Body of pancreas (tissue), 4 donors: ENCODE measurements around the gene PATL2. TPM values are rescaled to one million over a fixed set of nuclear protein-coding genes. Genes with fewer than 3 reads are reported as not detected.
"Not testable (repeated sequence)": the region's sequence is repeated elsewhere in the genome, so short reads cannot be mapped to it uniquely, and the experiment has no call there.

Experiments
- ATAC-seq: fragments of 150-250 bp; one replicate; pipeline ENCODE4 v1.9.1; 2016
- DNase-seq, 4 donors: peaks; one replicate each; pipeline ENCODE4 v3.0.0-alpha.2; 2019
- H3K27ac ChIP-seq, 4 donors: fragments of 200-600 bp; sonication (generic); 1 replicate in 3 of 4; 2 replicates in 1 of 4; pipeline versions ENCODE4 v1.5.1 to v1.6.1; 2016 to 2019; ENCODE audit warnings: mild to moderate bottlenecking in 1 of 4, mixed read lengths in 1 of 4, moderate library complexity in 1 of 4
- H3K27me3 ChIP-seq, 2 donors: fragments of 200-600 bp; sonication (generic); one replicate each; pipeline ENCODE4 v1.6.0; 2016; ENCODE audit warnings: mild to moderate bottlenecking in 1 of 2
- H3K36me3 ChIP-seq, 2 donors: fragments of 200-600 bp; sonication (generic); replicated peaks in 1 of 2; 2 replicates each; pipeline ENCODE4 v1.5.1; 2016; ENCODE audit warnings: low read depth in 2 of 2; ENCODE audit not compliant: insufficient read depth in 1 of 2
- H3K4me1 ChIP-seq: fragments of 200-600 bp; sonication (generic); one replicate; pipeline ENCODE4 v1.6.0; 2016
- H3K4me3 ChIP-seq, 2 donors: fragments of 200-600 bp; sonication (generic); 1 replicate in 1 of 2; 2 replicates in 1 of 2; pipeline ENCODE4 v1.5.1; 2016 to 2019
- H3K9me3 ChIP-seq, 3 donors: fragments of 200-600 bp; sonication (generic); 1 replicate in 2 of 3; 2 replicates in 1 of 3; pipeline ENCODE4 v1.5.1; 2016
- CTCF ChIP-seq, 7 experiments: fragments of 450-650 bp in 4 of 7; fragments of 200-600 bp in 3 of 7; sonication (generic) in 3 of 7; IDR thresholded peaks; one replicate each; pipeline ENCODE4 v1.5.1; 2016 to 2019; ENCODE audit warnings: antibody characterized with exemption in 7 of 7
- POLR2A ChIP-seq, 3 donors: fragments of 450-650 bp; IDR thresholded peaks; one replicate each; pipeline ENCODE4 v1.6.1; 2016; ENCODE audit warnings: antibody characterized with exemption in 3 of 3, mild to moderate bottlenecking in 2 of 3
- WGBS, 2 donors: methylation state at CpG; one replicate each; pipeline ENCODE4 v1.1.5; 2017; 5-methylcytosine and 5-hydroxymethylcytosine counted together
- intact Hi-C: fragments of 100-400 bp; cut with DNase I; formaldehyde crosslinking; loops from one replicate; pipeline ENCODE4 v1.15.1; 2023
- total RNA-seq, 2 donors: library from RNA; depleted of rRNA; stranded (reverse); fragments of >200 nt; gene quantifications; one replicate each; pipeline ENCODE4 v1.1.0, GENCODE V29; 2016

The PATL2 gene
- 1 to 10 TPM; 1.0 to 1.6 TPM for total RNA-seq

- intact Hi-C loops, result no loop called here
- DNase-seq, result peak; percentile 97 to 98 (median 97)
- Histone ChIP-seq H3K9me3 (no peaks in the 10 kb centered on the region), H3K4me3 (peak within 1 kb of the TSS; percentile 86 to 90), H3K27me3 (no peaks in the 10 kb centered on the region), H3K4me1 (peaks cover 20% of the 10 kb centered on the region), H3K36me3 (peaks cover 7% of the 10 kb centered on the region in 2 donors), H3K27ac (peak within 1 kb of the TSS; percentile 88 to 99 (median 98))
- TF ChIP-seq POLR2A (IDR thresholded peaks at IDR 0.05), result peak; percentile 98 to 100 (median 100)
- TF ChIP-seq CTCF (IDR thresholded peaks at IDR 0.05), result peak in 1 of 7 experiments; percentile 21
- peak; percentile 97 for ATAC-seq
- 0 to 1% methylated on average over 12 to 37 of the region's 37 CpGs for WGBS, 2 donors
Measured at GRCh38 chr15:44711096-44711742, at the start of gene PATL2, which contains the start of gene B2M. Gene PATL2, minus strand, starts transcription at chr15:44711323. Its CDS starts 34,833 bp downstream, at chr15:44676490. Gene B2M, plus strand, starts transcription at chr15:44711517. Its CDS starts 30 bp downstream, at chr15:44711547.

GRCh38 chr15:44753345-44753744 is 42.2 kb upstream of the PATL2 start:
- TF ChIP-seq POLR2A (IDR thresholded peaks at IDR 0.05) (no peak), CTCF (IDR thresholded peaks at IDR 0.05) (no peak)
- Histone ChIP-seq H3K9me3 (no peaks in the 10 kb centered on the region), H3K27me3 (no peaks in the 10 kb centered on the region), H3K36me3 (no peaks in the 10 kb centered on the region), H3K4me1 (no peaks in the 10 kb centered on the region), H3K4me3 (no peak overlapping the region), H3K27ac (no peak overlapping the region)
- no peak for DNase-seq
- no peak for ATAC-seq
- 80 to 100% methylated on average over 1 of the region's 1 CpG for whole genome bisulfite sequencing, 2 donors
- intact Hi-C loops, result no loop called here

- 83 to 100% methylated on average over 2 of the region's 2 CpGs for WGBS, 2 donors
- DNase-seq, ATAC-seq, H3K36me3 ChIP-seq, H3K27ac ChIP-seq, intact Hi-C loops, H3K27me3 ChIP-seq, H3K9me3 ChIP-seq, H3K4me3 ChIP-seq, H3K4me1 ChIP-seq: not testable (repeated sequence)
Measured at GRCh38 chr15:44743454-44743853, 32.3 kb upstream of the PATL2 start.

GRCh38 chr15:44739222-44739847 is 28.2 kb upstream of the PATL2 start:
- intact Hi-C loops, result loop anchor here (5.0 to 10.0 kb wide), 2 partner anchors 72 to 145 kb away; no protein-coding TSS in a partner anchor
- H3K27me3 ChIP-seq, H3K36me3 ChIP-seq, ATAC-seq, H3K27ac ChIP-seq, H3K4me3 ChIP-seq, H3K9me3 ChIP-seq, DNase-seq, H3K4me1 ChIP-seq: not testable (repeated sequence)
- WGBS, 2 donors, result 75 to 76% methylated on average over 7 to 19 of the region's 24 CpGs

- no peak overlapping the region for H3K4me3 ChIP-seq
- no peaks in the 10 kb centered on the region for H3K4me1 ChIP-seq
- 61 to 67% methylated on average over 3 of the region's 3 CpGs for WGBS, 2 donors
- DNase-seq (no peak), ATAC-seq (peak; percentile 74)
- H3K9me3 ChIP-seq, result no peaks in the 10 kb centered on the region
- H3K27ac ChIP-seq, result no peak overlapping the region
- no peaks in the 10 kb centered on the region for H3K27me3 ChIP-seq
- H3K36me3 ChIP-seq, result no peaks in the 10 kb centered on the region
- TF ChIP-seq POLR2A (IDR thresholded peaks at IDR 0.05) (no peak), CTCF (IDR thresholded peaks at IDR 0.05) (peak; percentile 51 to 88 (median 77))
- intact Hi-C loops, result loop anchor here (5.0 to 10.0 kb wide), 2 partner anchors 71 to 144 kb away; no protein-coding TSS in a partner anchor
Measured at GRCh38 chr15:44738340-44738984, 27.3 kb upstream of the PATL2 start.
